Stimulated activated CD4-positive, alpha-beta T cell treated with anti-CD3 and anti-CD28 coated beads, Interleukin-2, amount 100 ng/mL, for 24 hours (primary cell): ENCODE results near the gene UAP1L1.
"Not testable (repeated sequence)": the region's sequence is repeated elsewhere in the genome, so short reads cannot be mapped to it uniquely, and the experiment has no call there.

Experiments
- DNase-seq, 2 donors: peaks; one replicate each; pipeline ENCODE4 v3.0.0-alpha.2; 2020

UAP1L1 gene

DNA sequence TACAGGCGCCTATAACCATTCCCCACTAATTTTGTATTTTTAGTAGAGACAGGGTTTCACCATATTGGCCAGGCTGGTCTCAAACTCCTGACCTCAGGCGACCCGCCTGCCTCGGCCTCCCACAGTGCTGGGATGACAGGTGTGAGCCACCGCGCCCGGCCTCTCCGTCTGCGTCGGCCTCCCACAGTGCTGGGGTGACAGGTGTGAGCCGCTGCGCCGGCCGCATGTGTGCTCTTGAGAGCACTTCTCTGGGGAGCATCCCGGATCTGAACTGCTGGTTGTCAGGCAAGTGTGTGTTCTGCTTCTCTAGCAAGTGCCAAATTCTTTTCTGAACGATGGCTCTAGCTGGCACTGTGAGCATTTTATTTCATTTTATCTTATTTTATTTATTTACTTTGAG is 19.8 kb upstream of the UAP1L1 start:
- DNase-seq, result no peak

DNA sequence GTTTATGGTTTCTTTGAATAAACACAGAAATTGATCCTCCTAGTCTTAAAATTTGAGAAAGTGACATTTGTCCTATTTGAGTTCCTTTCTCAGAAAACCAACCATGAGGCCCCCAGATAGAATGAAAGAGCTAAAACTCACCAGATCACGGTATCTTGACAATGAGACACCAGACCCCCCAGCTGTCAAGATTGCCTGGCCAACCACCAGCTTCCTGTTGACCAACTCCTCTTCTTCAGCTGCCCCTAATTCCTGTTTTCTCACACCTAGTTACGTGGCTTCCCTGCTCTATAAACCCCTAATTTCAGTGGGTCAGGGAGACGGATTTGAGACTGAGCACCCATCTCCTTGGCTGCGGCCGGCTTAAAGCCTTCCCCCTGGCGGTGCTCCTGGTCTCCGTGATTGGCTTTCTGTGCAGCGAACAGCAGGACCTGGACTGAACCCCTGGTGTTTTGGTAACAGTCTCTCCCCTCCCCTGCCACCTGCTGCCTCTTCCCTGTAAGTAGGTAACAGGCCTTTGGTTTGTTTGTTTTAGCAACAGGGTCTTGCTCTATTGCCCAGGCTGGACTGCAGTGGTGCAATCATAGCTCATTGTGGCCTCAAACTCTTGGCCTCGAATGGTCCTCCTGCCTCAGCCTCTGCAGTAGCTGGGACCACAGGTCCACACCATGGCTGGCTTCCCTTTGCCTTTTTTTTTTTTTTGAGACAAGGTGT is 18.6 kb upstream of the UAP1L1 start:
- no peak for DNase-seq

DNA sequence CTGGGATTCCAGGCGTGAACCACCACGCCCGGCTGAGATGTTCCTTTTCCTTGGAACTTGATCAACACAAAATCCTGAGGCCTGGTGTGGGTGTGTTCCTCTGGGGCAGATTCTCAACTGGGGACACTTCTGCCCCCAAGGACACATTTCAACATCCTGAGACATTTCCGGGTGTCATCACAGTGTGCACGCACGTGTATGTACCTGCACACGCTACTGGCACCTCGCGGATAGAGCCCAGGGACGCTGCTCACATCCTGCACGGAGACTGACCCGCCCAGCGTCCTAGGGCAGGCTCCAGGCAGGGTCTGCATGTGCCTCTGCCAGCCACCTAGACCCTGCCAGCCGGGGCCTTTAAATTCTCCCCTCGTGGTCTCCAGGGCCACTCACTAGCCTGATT is 14.9 kb upstream of the UAP1L1 start:
- DNase-seq, result no peak

DNA sequence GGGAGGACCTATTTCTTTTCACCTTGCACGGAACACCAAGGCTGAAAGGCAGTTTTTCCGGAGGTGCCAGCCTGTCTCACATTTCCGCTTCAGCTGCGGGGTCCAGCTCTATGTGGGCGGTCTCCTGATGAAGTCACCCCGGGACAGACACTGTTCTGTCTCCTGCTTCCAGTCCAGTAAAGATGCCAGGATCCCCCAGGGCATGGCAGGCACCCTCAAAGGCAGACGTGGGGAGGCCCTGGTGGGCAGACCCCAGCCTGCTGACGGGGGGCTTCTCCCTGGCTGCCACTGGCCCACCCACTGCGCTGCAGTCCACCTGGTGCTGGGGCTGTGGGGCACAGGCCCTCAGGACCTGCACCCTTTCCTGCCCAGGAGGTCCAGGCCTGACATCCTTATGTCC is 14.5 kb upstream of the UAP1L1 start:
- DNase-seq, result not testable (repeated sequence)

DNA sequence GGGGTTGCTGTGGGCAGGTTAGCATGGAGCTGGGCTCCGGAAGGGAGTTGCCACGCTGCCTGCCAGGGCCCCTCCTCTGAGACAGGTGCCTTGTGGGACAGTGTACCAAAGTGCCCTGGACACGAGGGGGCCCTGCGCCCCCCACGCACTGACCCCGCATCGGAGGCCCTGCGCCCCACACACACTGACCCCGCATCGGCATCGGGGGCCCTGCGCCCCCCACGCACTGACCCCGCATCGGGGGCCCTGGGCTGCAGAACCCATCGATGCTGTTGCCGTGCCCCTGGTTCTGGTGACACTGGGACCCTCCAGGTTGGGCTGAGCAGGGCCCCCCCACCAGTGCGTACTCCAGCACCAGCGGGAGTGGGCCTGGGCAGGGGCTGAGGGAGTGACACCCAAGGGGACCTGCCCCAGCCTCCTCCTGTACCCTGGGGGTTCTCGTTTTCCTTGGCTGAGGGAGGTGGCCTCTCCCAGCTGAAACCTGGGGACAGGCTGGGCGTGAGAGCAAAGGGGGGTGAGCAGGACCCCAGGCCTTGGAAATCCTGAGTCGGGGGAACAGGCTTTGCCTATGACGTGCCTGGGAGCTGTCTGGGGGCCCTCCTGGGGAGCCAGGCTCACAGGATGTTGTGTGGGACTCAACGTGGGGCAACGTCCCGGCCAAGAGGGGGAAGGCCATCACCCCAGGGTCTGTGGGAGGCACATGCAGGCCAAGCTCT is 13.8 kb upstream of the UAP1L1 start:
- DNase-seq, result no peak

DNA sequence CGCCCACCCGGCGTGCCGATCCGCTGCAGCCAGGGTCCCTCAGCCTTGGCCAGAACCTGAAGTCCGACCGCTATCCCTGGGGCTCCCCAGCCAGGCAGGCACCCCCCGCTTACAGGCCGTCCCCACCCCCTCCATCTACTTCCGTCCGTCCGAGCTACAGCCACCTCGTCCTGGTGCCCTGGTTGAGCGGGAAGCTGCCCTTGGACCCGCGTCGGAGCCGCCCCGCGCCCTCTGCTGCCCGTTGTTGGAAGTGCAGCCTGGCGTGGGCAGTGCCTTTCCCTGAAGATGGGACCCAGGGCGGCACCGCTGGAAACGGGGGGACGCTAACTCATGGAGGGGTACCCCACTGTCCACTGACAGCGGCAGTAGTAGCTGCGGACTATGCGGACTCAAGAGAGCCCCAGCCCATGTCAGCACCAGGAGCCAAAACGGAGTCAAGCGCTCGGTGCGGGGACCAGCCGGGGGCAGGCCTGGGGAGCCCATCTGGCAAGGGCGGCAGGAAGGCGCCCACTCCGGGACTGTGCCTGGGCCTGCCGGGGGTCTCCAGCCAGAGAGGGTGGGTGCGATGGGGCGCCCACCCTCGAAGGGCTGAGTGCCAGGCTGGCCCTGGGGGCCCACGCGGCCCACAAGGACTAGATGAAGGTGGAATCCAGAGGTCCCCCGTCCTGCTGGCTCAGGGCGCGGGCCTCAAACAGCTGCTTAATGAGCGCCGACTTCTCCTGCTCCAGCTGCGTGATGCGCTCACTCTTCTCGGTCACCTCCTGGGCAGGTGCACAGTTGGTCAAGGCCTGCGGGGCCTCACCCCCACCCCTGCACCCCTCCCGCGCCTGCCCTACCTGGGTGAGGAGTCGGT is 13.1 kb upstream of the UAP1L1 start:
- peak; percentile 77 to 81 for DNase-seq

DNA sequence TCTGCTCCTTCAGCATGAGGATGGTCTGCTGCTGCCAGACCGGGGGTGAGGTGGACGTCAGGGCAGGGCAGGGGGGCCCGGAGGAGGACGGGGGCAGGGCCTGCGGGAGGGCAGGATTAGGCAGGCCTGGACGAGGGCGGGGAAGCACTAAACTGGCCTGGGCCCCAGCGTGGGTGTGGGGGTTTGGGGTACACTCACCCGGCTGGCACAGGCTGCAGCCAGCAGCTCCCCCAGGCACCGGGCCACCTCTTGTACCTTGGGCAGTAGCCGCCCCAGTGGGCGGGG is 12.5 kb upstream of the UAP1L1 start:
- no peak for DNase-seq

DNA sequence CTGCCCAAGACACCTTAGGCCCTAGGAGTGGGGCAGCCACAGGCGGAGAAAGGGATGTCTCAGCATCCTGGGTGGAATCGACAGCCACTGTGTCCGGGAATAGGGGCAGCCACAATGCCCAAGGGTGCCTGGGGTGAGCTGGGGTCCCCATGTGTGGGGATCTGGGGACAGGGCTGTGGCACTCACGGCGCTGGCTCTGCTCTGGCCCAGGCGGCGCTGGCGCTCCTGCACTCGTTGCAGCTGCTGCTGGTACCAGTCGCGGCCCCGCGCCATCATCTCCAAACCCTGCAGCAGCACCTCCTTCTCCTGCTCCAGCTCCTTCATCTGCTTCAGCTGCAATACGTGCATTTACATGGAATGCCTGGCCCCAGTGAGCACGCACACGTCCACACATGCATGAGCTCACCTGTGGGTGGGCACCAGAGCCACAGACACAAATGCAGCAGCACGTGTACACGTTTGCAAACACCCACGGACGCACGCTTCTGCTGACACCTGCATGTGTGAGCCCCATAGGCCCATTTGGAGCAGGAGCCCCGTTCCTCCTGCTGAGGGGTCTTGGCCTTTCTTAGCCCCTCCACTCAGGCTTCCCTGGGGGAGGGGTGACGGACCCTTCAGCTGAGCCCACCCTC is 11.9 kb upstream of the UAP1L1 start:
- DNase-seq, result no peak

DNA sequence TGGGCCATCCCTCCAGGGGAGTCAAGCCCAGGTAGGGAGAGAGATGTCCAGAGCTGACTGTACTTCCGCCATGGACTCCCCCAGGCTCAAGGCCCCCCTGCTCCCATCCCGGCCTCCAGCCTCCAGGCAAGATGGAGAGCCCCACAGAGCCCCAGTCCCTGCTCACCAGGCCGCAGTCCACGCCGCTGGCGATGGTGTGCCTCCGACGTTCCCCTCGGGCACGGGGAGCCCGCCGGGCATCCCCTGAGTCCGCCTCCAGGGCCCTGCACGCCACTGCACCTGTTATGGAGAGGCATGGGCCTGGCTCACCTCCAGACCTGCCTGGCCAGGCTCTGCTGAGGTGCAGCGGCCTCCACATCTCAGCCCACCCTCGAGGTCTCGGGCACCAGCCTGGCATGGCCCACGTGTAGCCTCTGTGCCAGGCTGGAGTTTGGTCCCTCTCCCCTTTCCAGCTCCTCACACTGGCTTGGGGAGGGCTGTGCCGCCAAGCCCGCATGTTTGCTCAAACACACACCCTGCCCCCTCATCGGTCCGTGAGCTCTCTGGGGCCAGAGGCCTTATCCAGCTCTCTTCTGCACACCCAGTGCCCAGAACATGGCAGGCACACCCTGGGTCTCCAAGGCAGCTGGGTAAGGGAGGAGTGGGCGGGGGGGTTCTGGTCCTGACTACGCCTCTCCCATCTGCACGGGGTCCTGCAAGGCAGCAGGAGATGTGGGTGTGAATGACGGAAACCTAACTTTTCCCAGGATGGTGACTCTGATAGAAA is 11.0 kb upstream of the UAP1L1 start:
- DNase-seq, result no peak

DNA sequence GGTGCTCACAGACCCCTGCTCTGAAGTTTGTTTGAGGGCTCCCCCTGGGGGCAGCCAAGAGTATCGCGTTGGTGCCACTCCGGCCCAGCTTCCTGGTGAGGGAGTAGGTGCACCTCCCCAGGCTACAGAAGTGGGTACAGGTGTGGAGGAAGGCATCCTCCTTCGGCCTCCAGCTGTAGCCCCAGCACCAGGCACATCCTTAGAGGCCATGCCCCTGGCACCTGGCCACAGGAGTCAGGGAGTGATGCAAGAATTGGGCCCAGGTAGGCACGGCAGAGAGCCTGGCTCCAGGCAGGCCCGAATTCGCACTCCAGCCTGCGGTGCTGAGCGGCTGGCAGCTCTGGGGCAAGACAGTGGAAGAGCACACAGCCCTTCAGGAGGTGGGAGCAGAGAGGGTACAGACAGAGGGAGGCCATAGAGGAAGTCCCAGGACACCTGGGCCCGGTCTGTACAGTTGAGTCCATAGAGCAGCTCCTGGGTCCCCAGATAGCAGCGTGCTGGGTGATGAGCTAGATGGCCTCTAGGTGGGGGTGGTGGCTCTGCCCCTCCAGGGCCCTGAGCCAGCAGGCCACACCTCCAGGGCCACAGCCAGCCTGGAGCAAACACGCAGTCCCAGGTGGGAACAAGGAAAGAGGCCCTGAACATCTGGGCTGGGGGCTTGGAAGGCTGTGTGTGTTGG is 9.3 kb upstream of the UAP1L1 start:
- peak; percentile 88 for DNase-seq

DNA sequence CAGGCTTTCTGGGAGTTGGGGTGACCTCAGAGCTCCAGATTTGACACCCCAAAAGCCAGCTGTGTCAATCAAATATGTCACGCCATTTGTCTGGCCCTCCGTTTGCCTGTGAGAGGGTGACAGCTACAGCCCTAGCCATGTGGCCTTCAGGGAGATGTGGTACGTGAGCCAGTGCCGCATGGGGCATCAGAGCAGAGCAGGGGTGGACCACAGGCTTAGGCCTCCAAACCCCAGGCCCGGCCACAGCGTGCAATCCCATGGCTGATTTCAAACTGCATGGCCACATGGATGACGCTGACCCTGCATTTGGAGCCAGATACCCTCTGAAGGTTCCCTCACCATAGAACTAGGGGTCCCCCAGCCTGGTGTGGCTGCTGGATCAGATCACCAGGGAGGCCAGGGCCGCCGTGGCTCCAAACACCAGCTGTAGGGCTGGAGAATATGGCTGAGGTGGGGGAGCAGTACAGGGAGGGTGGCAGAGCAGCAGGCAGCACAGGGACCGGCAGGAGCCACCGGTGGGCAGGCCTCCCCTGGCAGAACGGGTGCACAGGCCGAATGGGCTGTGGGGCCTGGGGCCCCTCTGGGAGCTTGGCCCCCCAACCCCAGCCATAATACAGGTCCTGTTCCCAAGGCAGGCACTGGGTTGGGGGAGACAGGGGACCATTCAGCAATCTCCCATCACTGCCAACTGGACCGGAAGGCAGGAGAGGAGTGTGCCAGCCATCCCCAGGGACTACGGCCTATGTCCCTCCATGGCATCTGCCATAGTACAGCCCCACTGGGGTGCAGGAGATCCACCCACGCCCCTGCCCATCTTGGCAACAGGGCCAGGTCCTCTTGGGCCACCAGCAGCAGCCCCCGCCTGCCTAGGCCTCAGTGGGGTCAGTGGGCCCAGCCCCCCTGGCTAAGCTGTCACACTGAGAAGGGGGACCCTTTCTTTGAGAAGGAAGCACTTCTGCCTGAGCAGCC is 8.5 kb upstream of the UAP1L1 start:
- DNase-seq, result no peak

DNA sequence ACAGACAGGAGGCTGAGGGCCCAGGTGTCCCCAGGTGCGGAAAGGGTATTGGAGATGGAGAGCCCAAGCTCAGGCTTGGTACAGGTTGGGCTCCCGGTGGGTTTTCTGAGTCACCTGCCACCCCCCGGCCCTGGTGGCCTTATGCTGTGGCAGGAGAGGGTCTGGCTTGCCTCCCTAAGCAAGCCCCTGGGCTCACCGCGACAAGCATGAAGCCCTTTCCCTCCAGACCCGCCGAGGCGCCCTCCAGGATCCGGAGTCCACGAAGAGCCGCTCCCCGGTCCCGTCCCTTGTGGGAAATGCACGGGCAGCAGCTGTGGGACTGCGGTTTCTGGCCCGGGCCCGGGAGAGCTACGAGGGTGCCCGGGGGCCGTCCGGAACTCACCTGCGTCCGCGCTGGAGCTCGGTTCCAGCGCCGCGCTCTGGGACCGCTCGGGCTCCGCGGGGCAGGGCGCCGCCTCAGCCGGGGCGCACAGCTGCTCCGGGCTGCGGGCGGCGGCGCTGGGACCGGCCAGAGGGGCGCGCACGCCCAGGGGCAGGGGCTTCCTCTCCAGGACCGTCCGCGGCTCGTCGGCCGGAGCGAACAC is 7.7 kb upstream of the UAP1L1 start:
- no peak for DNase-seq

DNA sequence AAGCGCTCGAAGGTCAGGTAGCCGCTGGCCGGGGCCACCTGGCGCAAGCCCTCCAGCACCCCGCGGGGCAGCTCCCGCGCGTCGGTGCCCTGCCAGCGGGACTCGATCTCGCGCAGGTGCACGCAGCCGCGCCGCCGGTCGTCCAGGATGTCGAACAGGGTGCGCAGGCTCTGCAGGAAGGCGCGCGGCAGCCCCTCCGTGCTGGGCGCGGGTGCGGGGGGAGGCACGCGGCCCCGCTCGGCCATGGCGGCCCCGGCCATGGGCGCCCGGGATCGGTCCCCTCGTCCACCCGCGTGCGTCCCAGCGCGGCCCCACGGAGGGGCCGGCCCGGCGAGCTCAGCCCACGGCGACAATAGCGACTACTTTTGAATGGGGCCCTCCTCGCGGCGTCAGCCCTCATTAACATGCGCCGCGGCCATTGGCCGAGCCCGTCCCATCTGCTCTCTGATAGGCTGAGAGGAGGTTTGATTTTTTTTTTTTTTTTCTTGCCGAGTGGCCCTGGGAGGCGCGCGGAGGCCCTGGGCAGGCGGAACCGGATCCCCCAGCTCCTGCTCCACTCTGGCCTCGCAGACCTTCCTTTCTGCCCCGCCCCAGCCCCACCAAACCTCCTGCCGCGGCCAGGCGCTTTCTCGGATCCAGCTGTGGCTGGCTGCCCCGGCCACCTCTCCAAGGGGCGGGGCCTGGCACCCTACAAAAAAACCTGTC is 7.0 kb upstream of the UAP1L1 start, which contains the start of gene SAPCD2:
TSS of gene SAPCD2 (minus strand) at position 357 of the 705 bp plus-strand sequence. CDS start at position 260, 97 bp downstream.
- DNase-seq, result peak; percentile 84 to 86

DNA sequence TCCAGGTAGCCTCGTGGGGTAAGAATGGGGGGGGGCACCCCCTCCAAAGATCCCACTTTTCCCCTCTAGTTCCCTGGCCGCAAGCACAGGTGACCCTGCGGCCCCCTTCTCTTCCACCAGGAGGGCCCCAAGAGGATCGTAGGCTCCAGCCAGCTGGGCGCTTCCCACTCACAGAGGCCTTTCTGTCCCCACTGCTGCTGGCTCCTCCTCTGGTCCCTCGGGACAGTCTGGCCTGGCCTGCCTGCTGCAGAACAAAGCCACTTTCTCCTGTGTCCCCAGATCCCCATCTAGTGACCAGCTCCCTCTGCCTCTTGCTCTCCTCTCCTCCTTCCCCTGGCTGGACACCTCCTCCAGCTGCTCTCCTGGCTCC is 6.4 kb upstream of the UAP1L1 start:
- no peak for DNase-seq

DNA sequence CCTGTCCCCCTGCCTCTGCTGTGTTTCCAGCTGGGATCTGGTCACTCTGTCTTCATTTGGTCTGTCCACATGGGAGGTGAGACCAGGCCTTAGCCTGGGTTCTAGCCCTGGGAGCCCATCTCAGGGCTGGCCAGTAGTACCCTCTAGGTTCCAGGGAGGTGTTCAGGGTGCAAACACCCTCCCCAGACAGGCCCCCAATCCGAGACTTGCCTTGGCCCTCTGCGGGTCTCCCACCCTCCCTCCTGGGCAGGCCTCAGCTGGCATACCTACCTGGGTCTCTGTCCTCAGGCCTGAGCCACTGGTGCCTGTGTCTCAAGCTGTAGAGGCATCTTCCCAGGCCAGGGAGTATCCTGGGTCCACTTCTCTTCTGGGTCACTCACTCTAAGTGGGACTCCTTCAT is 6.0 kb upstream of the UAP1L1 start:
- no peak for DNase-seq

DNA sequence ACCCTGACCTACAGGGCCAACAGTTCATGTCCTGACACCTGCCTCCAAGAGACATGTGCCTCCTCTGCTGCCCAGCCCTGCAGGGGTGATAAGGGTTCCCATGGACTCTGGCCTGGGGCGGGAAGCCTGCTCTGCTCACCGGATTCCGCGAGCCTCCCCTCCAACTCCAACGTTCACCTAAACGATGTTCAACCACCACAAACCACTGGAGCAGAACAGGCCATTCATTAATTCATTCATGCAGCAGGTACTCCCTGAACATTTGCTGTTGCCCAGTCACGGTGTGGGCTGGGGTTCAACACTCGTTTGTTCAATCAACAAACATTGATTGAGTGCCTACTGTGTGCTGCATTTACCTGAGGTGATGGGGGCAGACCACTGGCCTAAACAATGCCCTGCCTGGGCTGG is 3.3 kb upstream of the UAP1L1 start:
- DNase-seq, result no peak

DNA sequence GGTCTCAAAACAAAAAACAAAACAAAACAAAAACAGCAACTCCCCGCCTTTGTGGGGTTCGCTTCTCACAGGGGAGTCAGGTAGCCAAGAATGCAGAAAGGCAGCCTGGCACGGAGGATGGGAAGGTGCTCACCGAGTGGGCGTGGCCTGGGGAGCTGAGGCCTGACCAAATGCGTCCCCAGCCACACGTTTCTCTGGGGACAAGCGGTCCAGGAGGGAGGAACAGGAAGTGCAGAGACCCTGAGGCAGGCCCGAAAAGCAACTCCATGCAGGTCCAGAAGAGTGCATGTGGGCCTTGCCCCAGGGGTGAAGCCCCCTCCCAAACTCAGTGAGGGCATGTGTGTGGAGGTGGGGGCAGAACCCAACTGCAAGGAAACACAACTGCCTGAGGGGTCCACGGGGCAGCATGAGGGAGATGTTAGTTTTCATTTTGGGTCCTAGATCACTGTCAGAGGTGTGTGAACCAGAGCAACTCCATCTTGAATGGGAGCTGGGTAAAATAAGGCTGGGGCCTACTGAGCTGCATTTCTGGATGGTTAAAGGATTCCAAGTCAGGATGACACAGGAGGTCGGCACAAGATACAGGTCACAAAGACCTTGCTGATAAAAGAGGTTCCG is 2.6 kb upstream of the UAP1L1 start:
- DNase-seq, result no peak

DNA sequence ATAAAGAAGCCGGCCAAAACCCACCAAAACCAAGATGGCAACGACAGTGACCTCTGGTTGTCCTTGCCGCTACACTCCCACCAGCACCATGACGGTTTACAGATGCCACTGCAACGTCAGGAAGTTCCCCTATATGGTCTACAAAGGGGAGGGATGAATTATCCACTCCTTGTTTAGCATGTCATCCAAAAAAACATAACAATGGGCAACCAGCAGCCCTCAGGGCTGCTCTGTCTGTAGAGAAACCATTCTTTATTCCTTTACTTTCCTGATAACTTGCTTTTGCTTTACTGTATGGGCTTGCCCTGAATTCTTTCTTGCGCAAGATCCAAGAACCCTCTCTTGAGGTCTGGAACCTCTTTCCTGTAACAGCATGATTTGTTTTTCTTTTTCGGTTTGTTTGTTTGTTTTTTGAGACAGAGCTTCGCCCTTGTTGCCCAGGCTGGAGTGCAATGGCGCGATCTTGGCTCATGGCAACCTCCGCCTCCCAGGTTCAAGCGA is 2.0 kb upstream of the UAP1L1 start:
- DNase-seq, result no peak

DNA sequence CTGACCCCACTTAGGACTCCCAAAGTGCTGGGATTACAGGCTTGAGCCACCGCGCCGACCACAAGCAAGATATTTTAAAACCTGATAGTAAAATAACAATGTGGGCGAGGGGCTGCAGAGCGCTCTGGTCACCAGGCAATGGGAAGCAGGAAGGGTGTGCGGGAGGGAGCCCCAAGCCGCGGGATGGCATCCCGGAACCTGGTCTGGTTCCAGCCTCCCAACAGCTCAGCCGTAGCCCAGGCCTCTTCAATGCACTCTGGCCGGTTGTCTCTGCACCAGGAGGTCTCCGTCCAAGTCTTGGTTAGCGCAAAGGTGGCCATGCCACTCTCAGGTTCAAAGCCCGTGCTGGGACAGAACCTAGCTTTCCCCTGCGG is 694 bp upstream of the UAP1L1 start:
- no peak for DNase-seq
